Spleen (tissue), 7 donors: ENCODE data around the gene ERV3-1.
"Not testable (repeated sequence)": the region's sequence is repeated elsewhere in the genome, so short reads cannot be mapped to it uniquely, and the experiment has no call there.

Source experiments
- CTCF ChIP-seq, 11 experiments: fragments of 200-600 bp in 7 of 11; fragments of 450-650 bp in 4 of 11; sonication (generic) in 4 of 11; IDR thresholded peaks in 8 of 11; conservative IDR thresholded peaks in 3 of 11; 1 replicate in 7 of 11; 2 replicates in 4 of 11; pipeline versions ENCODE4 v1.4.0 to v1.8.0; 2016 to 2021; ENCODE audit warnings: antibody characterized with exemption in 11 of 11, inconsistent platforms in 4 of 11, mild to moderate bottlenecking in 1 of 11
- POLR2A ChIP-seq, 3 donors: fragments of 450-650 bp; IDR thresholded peaks; one replicate each; pipeline ENCODE4 v1.5.1; 2017; ENCODE audit warnings: antibody characterized with exemption in 3 of 3, mild to moderate bottlenecking in 1 of 3
- POLR2AphosphoS5 ChIP-seq, 3 donors: sonication (generic); formaldehyde crosslinking; IDR thresholded peaks; one replicate each; pipeline ENCODE4 v1.5.1; 2017; ENCODE audit warnings: antibody characterized with exemption in 3 of 3
- donor health status: DM: no; HTN: no; CAD: no; lungs with moderate emphysema.
- donor health status: DM: no; HTN: no; CAD: no.
- donor health status: DM: no; HTN: no; CAD: no.

- not testable (repeated sequence) for TF ChIP-seq POLR2AphosphoS5 (IDR thresholded peaks at IDR 0.05); POLR2A (IDR thresholded peaks at IDR 0.05); CTCF (IDR thresholded peaks at IDR 0.05 in 8 of 11, conservative IDR thresholded peaks at IDR 0.05 in 3 of 11)
Observed at GRCh38 chr7:65020978-65021377, 14.5 kb upstream of the ERV3-1 start.
